WTC11 (cell line): ENCODE data around the gene EIF4E3. TPM values are rescaled to one million over a fixed set of nuclear protein-coding genes. Genes with fewer than 3 reads are reported as not detected.

Experiments
- ATAC-seq: fragments of 200-7000 bp; cut with Tn5 transposase; 2 replicates; pipeline ENCODE4 v1.10.0; 2021; ENCODE audit warnings: mild to moderate bottlenecking, moderate library complexity
- CTCF ChIA-PET: fragments of 300-600 bp; sonication (Branson Sonifier 250); formaldehyde crosslinking; loops from one replicate; lab custom pipeline; 2021; ENCODE audit warnings: antibody characterized with exemption; lab: Charles Lee
- POLR2A ChIA-PET: fragments of 350-600 bp; sonication (Branson Sonifier 250); formaldehyde crosslinking; loops from one replicate; lab custom pipeline; 2021; ENCODE audit warnings: antibody characterized with exemption; lab: Charles Lee
- DNase-seq: peaks from one replicate; pipeline ENCODE4 v3.0.0; 2021; ENCODE audit warnings: low spot score
- H3K27ac Mint-ChIP-seq: 2 replicates; pipeline ENCODE4 v1.8.0; 2021; ENCODE audit warnings: mixed read lengths
- H3K27me3 Mint-ChIP-seq: 2 replicates; pipeline ENCODE4 v1.8.0; 2021; ENCODE audit warnings: low read depth, mild to moderate bottlenecking, moderate library complexity, mixed read lengths
- H3K36me3 Mint-ChIP-seq: 2 replicates; pipeline ENCODE4 v1.8.0; 2021; ENCODE audit warnings: mixed read lengths
- H3K4me1 Mint-ChIP-seq: 2 replicates; pipeline ENCODE4 v1.8.0; 2022; ENCODE audit warnings: mixed read lengths
- H3K4me3 Mint-ChIP-seq: 2 replicates; pipeline ENCODE4 v1.8.0; 2021; ENCODE audit warnings: mild to moderate bottlenecking, moderate library complexity, mixed read lengths
- H3K9me3 Mint-ChIP-seq: 2 replicates; pipeline ENCODE4 v1.8.0; 2021; ENCODE audit warnings: mixed read lengths
- AR ChIP-seq: fragments of 250-450 bp; sonication (Bioruptor Pico); IDR thresholded peaks from 2 replicates; pipeline ENCODE4 v1.9.0; 2021; ENCODE audit warnings: mild to moderate bottlenecking
- ATF2 ChIP-seq: sonication (generic); formaldehyde crosslinking; IDR thresholded peaks from 2 replicates; pipeline ENCODE4 v1.8.1; 2022; ENCODE audit warnings: low read depth, missing genetic modification reagents, borderline replicate concordance
- CREB1 ChIP-seq: sonication (generic); formaldehyde crosslinking; IDR thresholded peaks from 2 replicates; pipeline ENCODE4 v1.8.0; 2023; ENCODE audit warnings: mild to moderate bottlenecking, missing genetic modification reagents
- EMX1 ChIP-seq: fragments of 250-450 bp; sonication (Bioruptor Pico); IDR thresholded peaks from 2 replicates; pipeline ENCODE4 v1.8.0; 2021; ENCODE audit warnings: mild to moderate bottlenecking
- FOXK1 ChIP-seq: sonication (generic); formaldehyde crosslinking; IDR thresholded peaks from 2 replicates; pipeline ENCODE4 v1.8.0; 2022; ENCODE audit warnings: mild to moderate bottlenecking, moderate library complexity, missing genetic modification reagents
- GABPB1 ChIP-seq: sonication (generic); formaldehyde crosslinking; IDR thresholded peaks from 2 replicates; pipeline ENCODE4 v1.8.1; 2023; ENCODE audit warnings: mild to moderate bottlenecking, missing genetic modification reagents
- IRF2 ChIP-seq: sonication (generic); formaldehyde crosslinking; IDR thresholded peaks from 2 replicates; pipeline ENCODE4 v1.8.0; 2022; ENCODE audit warnings: low read depth, missing genetic modification reagents, borderline replicate concordance
- KAT7 ChIP-seq: sonication (generic); formaldehyde crosslinking; IDR thresholded peaks from 2 replicates; pipeline ENCODE4 v1.8.1; 2023; ENCODE audit warnings: missing genetic modification reagents, mild to moderate bottlenecking, borderline replicate concordance
- MXD4 ChIP-seq: fragments of 250-450 bp; sonication (Bioruptor Pico); IDR thresholded peaks from 2 replicates; pipeline ENCODE4 v1.8.0; 2021; ENCODE audit warnings: mild to moderate bottlenecking, moderate library complexity, borderline replicate concordance
- MYBL2 ChIP-seq: sonication (generic); formaldehyde crosslinking; IDR thresholded peaks from 2 replicates; pipeline ENCODE4 v1.8.1; 2023; ENCODE audit warnings: mild to moderate bottlenecking, moderate library complexity, missing genetic modification reagents
- NFE2L1 ChIP-seq: sonication (generic); formaldehyde crosslinking; IDR thresholded peaks from 2 replicates; pipeline ENCODE4 v1.8.1; 2023; ENCODE audit warnings: missing genetic modification reagents
- NR1H2 ChIP-seq: sonication (generic); formaldehyde crosslinking; IDR thresholded peaks from 2 replicates; pipeline ENCODE4 v1.9.0; 2021; ENCODE audit warnings: mild to moderate bottlenecking, moderate library complexity, missing genetic modification reagents
- SOX15 ChIP-seq: fragments of 250-450 bp; sonication (Bioruptor Pico); IDR thresholded peaks from 2 replicates; pipeline ENCODE4 v1.9.0; 2021; ENCODE audit warnings: mild to moderate bottlenecking
- TCF7 ChIP-seq: sonication (generic); formaldehyde crosslinking; IDR thresholded peaks from 2 replicates; pipeline ENCODE4 v1.8.0; 2022; ENCODE audit warnings: mild to moderate bottlenecking, low read depth, missing genetic modification reagents, moderate library complexity
- ZMAT4 ChIP-seq: fragments of 250-450 bp; sonication (Bioruptor Pico); IDR thresholded peaks from 2 replicates; pipeline ENCODE4 v1.9.0; 2021; ENCODE audit warnings: mild to moderate bottlenecking
- ZNF138 ChIP-seq: sonication (generic); formaldehyde crosslinking; conservative IDR thresholded peaks from 2 replicates; pipeline ENCODE4 v1.8.1; 2022; ENCODE audit warnings: mild to moderate bottlenecking, moderate library complexity, missing genetic modification reagents
- ZNF317 ChIP-seq: sonication (generic); formaldehyde crosslinking; IDR thresholded peaks from 2 replicates; pipeline ENCODE4 v1.8.1; 2023; ENCODE audit warnings: low read depth, mild to moderate bottlenecking, moderate library complexity, missing genetic modification reagents, borderline replicate concordance
- ZNF425 ChIP-seq: fragments of 250-450 bp; sonication (Bioruptor Pico); conservative IDR thresholded peaks from 2 replicates; pipeline ENCODE4 v1.9.0; 2021; ENCODE audit warnings: mild to moderate bottlenecking
- ZNF532 ChIP-seq: fragments of 250-450 bp; sonication (Bioruptor Pico); IDR thresholded peaks from 2 replicates; pipeline ENCODE4 v1.9.0; 2021; ENCODE audit warnings: mild to moderate bottlenecking, borderline replicate concordance
- total RNA-seq: library from RNA; stranded (reverse); gene quantifications from 3 replicates; pipeline ENCODE4 v1.2.3, GENCODE V29; 2021

EIF4E3 gene
- total RNA-seq, 1 experiment from 2014 or later: 16.5 TPM

GRCh38 chr3:71672807-71673206 is 52.4 kb downstream of the EIF4E3 start (continued):
- TF ChIP-seq ZNF425 (no peak), ATF2 (no peak), MXD4 (CRISPR knock-in tag) (no peak), ZNF317 (no peak), KAT7 (no peak)

GRCh38 chr3:71672340-71672739 is 52.9 kb downstream of the EIF4E3 start:
- no peaks in the 10 kb centered on the region for H3K27me3 Mint-ChIP-seq
- POLR2A ChIA-PET: interaction anchor here (0.5 to 1.0 kb wide), 2 partner anchors 9 to 57 kb away, joined by 3 read pairs; no protein-coding TSS in a partner anchor
- ATAC-seq: peak; percentile 68
- no peak for DNase-seq
- no peak overlapping the region for H3K27ac Mint-ChIP-seq
- 0 out of 2 replicates have a peak, but pooled peaks cover 11% of the 10 kb centered on the region for H3K9me3 Mint-ChIP-seq
- H3K36me3 Mint-ChIP-seq: no peaks in the 10 kb centered on the region
- TF ChIP-seq NFE2L1 (no peak), ZMAT4 (no peak), NR1H2 (CRISPR knock-in tag) (no peak), SOX15 (no peak), FOXK1 (CRISPR knock-in tag) (no peak), ZNF532 (no peak), EMX1 (CRISPR knock-in tag) (no peak), IRF2 (no peak), AR (CRISPR knock-in tag) (no peak), GABPB1 (no peak), MYBL2 (CRISPR knock-in tag) (no peak), KAT7 (no peak), ZNF138 (CRISPR knock-in tag) (no peak), CREB1 (CRISPR knock-in tag) (no peak), TCF7 (CRISPR knock-in tag) (no peak)
- no peak overlapping the region for H3K4me3 Mint-ChIP-seq
- CTCF ChIA-PET: interaction anchor here (1.1 kb wide), 1 partner anchor 9 kb away, joined by 4 read pairs; no protein-coding TSS in a partner anchor
- peaks cover 34% of the 10 kb centered on the region for H3K4me1 Mint-ChIP-seq
